GM12874 (cell line): ENCODE results near the gene CAPN2.

Experiments
- CTCF ChIP-seq: IDR thresholded peaks from 2 replicates; pipeline ENCODE4 v1.5.1; 2011; ENCODE audit warnings: low read depth, mild to moderate bottlenecking, control low read depth, low read length, moderate library complexity; ENCODE audit not compliant: insufficient read depth

Gene CAPN2

DNA sequence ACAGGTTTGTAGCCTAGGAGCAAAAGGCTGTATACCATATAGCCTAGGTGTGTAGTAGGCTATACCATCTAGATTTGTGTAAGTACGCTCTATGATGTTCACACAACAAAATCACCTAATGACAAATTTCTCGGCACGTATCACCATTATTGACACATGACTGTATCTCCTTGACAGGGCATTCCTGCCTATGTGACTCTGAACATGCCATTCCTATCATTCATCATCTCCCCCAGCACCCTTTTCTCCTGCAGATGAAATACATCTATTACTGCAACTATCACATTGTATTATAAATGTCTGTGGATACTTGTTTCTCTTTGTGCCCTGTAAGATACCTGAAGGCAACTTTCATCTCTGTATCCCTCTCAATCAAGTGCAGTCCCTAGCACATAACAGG lies 103.5 kb downstream of the CAPN2 start:
- no peak for TF ChIP-seq CTCF

DNA sequence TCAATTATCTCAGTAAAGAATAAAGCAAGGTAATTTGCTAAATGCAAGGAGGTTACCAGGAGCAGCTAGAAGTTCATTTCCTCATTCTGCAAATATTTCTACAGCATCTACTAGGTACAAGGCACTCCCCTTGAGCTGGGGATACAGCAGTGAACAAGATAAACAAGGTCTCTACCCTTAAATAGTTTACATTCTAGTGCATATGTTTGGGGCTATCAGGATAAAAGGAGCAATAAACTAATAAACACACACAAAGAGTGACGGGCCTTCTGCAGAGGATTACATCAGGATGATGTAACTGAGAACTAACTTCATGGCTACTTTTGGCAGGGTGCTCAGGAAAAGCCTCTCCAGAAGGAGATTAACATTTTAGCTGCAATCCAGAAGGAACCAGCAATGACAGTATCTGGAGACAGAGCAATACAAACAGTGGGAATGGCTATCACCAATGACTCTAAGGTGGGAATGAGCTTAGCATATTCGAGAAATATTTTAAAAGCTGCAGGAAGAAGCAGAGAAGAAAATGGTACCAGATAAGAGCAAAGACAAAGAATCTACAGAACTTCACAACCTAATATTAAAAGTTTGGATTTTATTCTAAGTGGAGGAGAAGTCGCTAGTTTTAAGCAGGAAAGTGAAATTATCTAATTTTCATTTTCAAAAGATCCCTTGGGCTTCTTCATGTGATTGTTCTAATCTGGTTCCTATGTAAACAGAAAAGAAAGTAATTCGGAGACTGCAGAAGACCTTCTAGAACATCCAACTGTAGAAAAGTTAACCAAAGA lies 107.6 kb downstream of the CAPN2 start:
- no peak for TF ChIP-seq CTCF

- no peak for TF ChIP-seq CTCF
Measured at GRCh38 chr1:223820515-223820858, 108.1 kb downstream of the CAPN2 start.

DNA sequence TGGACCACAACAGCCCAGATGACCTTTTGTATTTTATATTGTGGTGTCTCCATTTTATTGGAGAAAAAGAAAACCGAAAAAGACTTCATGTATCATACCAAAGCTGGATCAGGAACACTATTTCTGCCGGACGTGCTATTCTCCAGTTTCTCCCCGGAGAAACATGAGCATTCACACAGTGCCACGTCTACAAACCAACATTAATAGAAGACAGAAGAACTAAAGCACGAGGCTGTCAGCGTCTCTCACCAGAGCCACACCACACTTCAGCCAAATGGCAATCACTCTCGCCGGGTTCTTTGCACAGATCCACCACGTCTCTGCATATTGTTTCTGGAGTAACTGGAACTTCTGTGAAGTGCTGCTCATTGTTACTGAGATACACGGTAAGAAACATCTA lies 108.6 kb downstream of the CAPN2 start:
- TF ChIP-seq CTCF: no peak

GRCh38 chr1:223824287-223824686 lies 111.9 kb downstream of the CAPN2 start:
- no peak for TF ChIP-seq CTCF

- TF ChIP-seq CTCF: no peak
Measured at GRCh38 chr1:223824712-223825111, 112.4 kb downstream of the CAPN2 start.
